WTC11 (cell line): ENCODE results near the gene UNC13D. TPM values are rescaled to one million over a fixed set of nuclear protein-coding genes. Genes with fewer than 3 reads are reported as not detected.

Experiments
- ATAC-seq: fragments of 200-7000 bp; cut with Tn5 transposase; 2 replicates; pipeline ENCODE4 v1.10.0; 2021; ENCODE audit warnings: mild to moderate bottlenecking, moderate library complexity
- CTCF ChIA-PET: fragments of 300-600 bp; sonication (Branson Sonifier 250); formaldehyde crosslinking; loops from one replicate; lab custom pipeline; 2021; ENCODE audit warnings: antibody characterized with exemption; lab: Charles Lee
- POLR2A ChIA-PET: fragments of 350-600 bp; sonication (Branson Sonifier 250); formaldehyde crosslinking; loops from one replicate; lab custom pipeline; 2021; ENCODE audit warnings: antibody characterized with exemption; lab: Charles Lee
- DNase-seq: peaks from one replicate; pipeline ENCODE4 v3.0.0; 2021; ENCODE audit warnings: low spot score
- H3K27ac Mint-ChIP-seq: 2 replicates; pipeline ENCODE4 v1.8.0; 2021; ENCODE audit warnings: mixed read lengths
- H3K27me3 Mint-ChIP-seq: 2 replicates; pipeline ENCODE4 v1.8.0; 2021; ENCODE audit warnings: low read depth, mild to moderate bottlenecking, moderate library complexity, mixed read lengths
- H3K36me3 Mint-ChIP-seq: 2 replicates; pipeline ENCODE4 v1.8.0; 2021; ENCODE audit warnings: mixed read lengths
- H3K4me1 Mint-ChIP-seq: 2 replicates; pipeline ENCODE4 v1.8.0; 2022; ENCODE audit warnings: mixed read lengths
- H3K4me3 Mint-ChIP-seq: 2 replicates; pipeline ENCODE4 v1.8.0; 2021; ENCODE audit warnings: mild to moderate bottlenecking, moderate library complexity, mixed read lengths
- H3K9me3 Mint-ChIP-seq: 2 replicates; pipeline ENCODE4 v1.8.0; 2021; ENCODE audit warnings: mixed read lengths
- AFF4 ChIP-seq: sonication (generic); formaldehyde crosslinking; IDR thresholded peaks from 2 replicates; pipeline ENCODE4 v1.8.1; 2023; ENCODE audit warnings: mild to moderate bottlenecking, missing genetic modification reagents, borderline replicate concordance
- CDX4 ChIP-seq: fragments of 250-450 bp; sonication (Bioruptor Pico); IDR thresholded peaks from 2 replicates; pipeline ENCODE4 v1.9.0; 2021; ENCODE audit warnings: moderate library complexity, mild to moderate bottlenecking, inconsistent platforms, borderline replicate concordance
- CREB1 ChIP-seq: sonication (generic); formaldehyde crosslinking; IDR thresholded peaks from 2 replicates; pipeline ENCODE4 v1.8.0; 2023; ENCODE audit warnings: mild to moderate bottlenecking, missing genetic modification reagents
- ETV6 ChIP-seq: sonication (generic); formaldehyde crosslinking; IDR thresholded peaks from 2 replicates; pipeline ENCODE4 v1.8.1; 2022; ENCODE audit warnings: mild to moderate bottlenecking, missing genetic modification reagents
- GRHL2 ChIP-seq: fragments of 250-450 bp; sonication (Bioruptor Pico); IDR thresholded peaks from 2 replicates; pipeline ENCODE4 v1.8.0; 2022; ENCODE audit warnings: mild to moderate bottlenecking, moderate library complexity; ENCODE audit not compliant: insufficient replicate concordance, severe bottlenecking
- HMGXB4 ChIP-seq: sonication (generic); formaldehyde crosslinking; IDR thresholded peaks from 2 replicates; pipeline ENCODE4 v1.8.1; 2023; ENCODE audit warnings: mild to moderate bottlenecking, moderate library complexity, missing genetic modification reagents
- IRF1 ChIP-seq: sonication (generic); formaldehyde crosslinking; IDR thresholded peaks from 2 replicates; pipeline ENCODE4 v1.8.0; 2023; ENCODE audit warnings: missing genetic modification reagents
- NFATC4 ChIP-seq: fragments of 250-450 bp; sonication (Bioruptor Pico); IDR thresholded peaks from 2 replicates; pipeline ENCODE4 v1.9.0; 2021; ENCODE audit warnings: mild to moderate bottlenecking
- NR3C1 ChIP-seq: sonication (generic); formaldehyde crosslinking; conservative IDR thresholded peaks from 2 replicates; pipeline ENCODE4 v1.8.1; 2023; ENCODE audit warnings: low read depth, mild to moderate bottlenecking, missing genetic modification reagents
- SOX15 ChIP-seq: fragments of 250-450 bp; sonication (Bioruptor Pico); IDR thresholded peaks from 2 replicates; pipeline ENCODE4 v1.9.0; 2021; ENCODE audit warnings: mild to moderate bottlenecking
- SP1 ChIP-seq: sonication (generic); formaldehyde crosslinking; conservative IDR thresholded peaks from 2 replicates; pipeline ENCODE4 v1.8.1; 2022; ENCODE audit warnings: missing genetic modification reagents
- TCF7 ChIP-seq: sonication (generic); formaldehyde crosslinking; IDR thresholded peaks from 2 replicates; pipeline ENCODE4 v1.8.0; 2022; ENCODE audit warnings: mild to moderate bottlenecking, low read depth, missing genetic modification reagents, moderate library complexity
- TEAD1 ChIP-seq: sonication (generic); formaldehyde crosslinking; IDR thresholded peaks from 2 replicates; pipeline ENCODE4 v1.8.0; 2022; ENCODE audit warnings: mild to moderate bottlenecking, missing genetic modification reagents
- ZBTB21 ChIP-seq: sonication (generic); formaldehyde crosslinking; IDR thresholded peaks from 2 replicates; pipeline ENCODE4 v1.8.1; 2023; ENCODE audit warnings: mild to moderate bottlenecking, missing genetic modification reagents, borderline replicate concordance
- ZBTB43 ChIP-seq: sonication (generic); formaldehyde crosslinking; IDR thresholded peaks from 2 replicates; pipeline ENCODE4 v1.8.1; 2023; ENCODE audit warnings: mild to moderate bottlenecking, missing genetic modification reagents
- ZNF138 ChIP-seq: sonication (generic); formaldehyde crosslinking; conservative IDR thresholded peaks from 2 replicates; pipeline ENCODE4 v1.8.1; 2022; ENCODE audit warnings: mild to moderate bottlenecking, moderate library complexity, missing genetic modification reagents
- ZNF396 ChIP-seq: fragments of 250-450 bp; sonication (Bioruptor Pico); IDR thresholded peaks from 2 replicates; pipeline ENCODE4 v1.8.0; 2021; ENCODE audit warnings: mild to moderate bottlenecking, moderate library complexity, borderline replicate concordance
- total RNA-seq: library from RNA; stranded (reverse); gene quantifications from 3 replicates; pipeline ENCODE4 v1.2.3, GENCODE V29; 2021

The UNC13D gene
- total RNA-seq, 1 experiment from 2014 or later = 13.1 TPM

- no peak for TF ChIP-seq ZNF138 (CRISPR knock-in tag)
- TF ChIP-seq SP1 (CRISPR knock-in tag) = no peak
Measured at GRCh38 chr17:75885431-75885830, 41.2 kb upstream of the UNC13D start (continued).

GRCh38 chr17:75881678-75882454 lies 37.7 kb upstream of the UNC13D start:
- Mint-ChIP-seq H3K27ac (no peak overlapping the region), H3K36me3 (no peaks in the 10 kb centered on the region), H3K4me1 (peaks cover 6% of the 10 kb centered on the region), H3K27me3 (peaks cover 33% of the 10 kb centered on the region), H3K9me3 (no peaks in the 10 kb centered on the region), H3K4me3 (no peak overlapping the region)
- TF ChIP-seq HMGXB4 (CRISPR knock-in tag) (no peak), CREB1 (CRISPR knock-in tag) (no peak), ZBTB43 (no peak)
- POLR2A ChIA-PET = no interaction called here
- DNase-seq (no peak), ATAC-seq (no peak)
- CTCF ChIA-PET = interaction anchor here (0.7 to 5.0 kb wide), 6 partner anchors 12 to 603 kb away, joined by 3 to 42 read pairs (median 4); partner anchors contain the start of gene MRPL38

GRCh38 chr17:75880266-75880665 lies 36.1 kb upstream of the UNC13D start:
- Mint-ChIP-seq H3K9me3 (no peaks in the 10 kb centered on the region), H3K4me3 (no peak overlapping the region), H3K36me3 (no peaks in the 10 kb centered on the region), H3K4me1 (peaks cover 17% of the 10 kb centered on the region), H3K27me3 (peaks cover 39% of the 10 kb centered on the region), H3K27ac (no peak overlapping the region)
- DNase-seq (no peak), ATAC-seq (no peak)
- CTCF ChIA-PET = interaction anchor here (1.5 to 6.1 kb wide), 4 partner anchors 15 to 120 kb away, joined by 3 to 71 read pairs (median 36); partner anchors contain the start of genes CDK3, TRIM65 and WBP2
- TF ChIP-seq ZNF396 (CRISPR knock-in tag) (no peak), SOX15 (CRISPR knock-in tag) (no peak), TCF7 (CRISPR knock-in tag) (no peak), TEAD1 (CRISPR knock-in tag) (no peak), NFATC4 (CRISPR knock-in tag) (no peak), ZBTB21 (CRISPR knock-in tag) (no peak), ZBTB43 (no peak), IRF1 (CRISPR knock-in tag) (no peak)
- POLR2A ChIA-PET = no interaction called here

- DNase-seq (peak; percentile 53), ATAC-seq (peak; percentile 9)
- Mint-ChIP-seq H3K36me3 (no peaks in the 10 kb centered on the region), H3K27ac (no peak within 1 kb of the TSS), H3K4me3 (peak within 1 kb of the TSS; percentile 77), H3K27me3 (peaks cover 39% of the 10 kb centered on the region), H3K4me1 (peaks cover 17% of the 10 kb centered on the region), H3K9me3 (no peaks in the 10 kb centered on the region)
- ChIA-PET CTCF (interaction anchor here (0.5 to 6.1 kb wide), 29 partner anchors 9 to 706 kb away, joined by 3 to 71 read pairs (median 3); partner anchors contain the start of genes CDK3, GALK1, MRPL38 and TMEM94), POLR2A (interaction anchor here (0.6 to 3.5 kb wide), 4 partner anchors 12 to 366 kb away, joined by 3 to 16 read pairs (median 4); partner anchors contain the start of genes TRIM65 and WBP2)
- TF ChIP-seq TEAD1 (CRISPR knock-in tag) = no peak
- no peak for TF ChIP-seq GRHL2 (CRISPR knock-in tag)
- TF ChIP-seq NR3C1 (CRISPR knock-in tag) = no peak
- TF ChIP-seq SP1 (CRISPR knock-in tag) = no peak
- no peak for TF ChIP-seq CDX4
- TF ChIP-seq AFF4 (CRISPR knock-in tag) = no peak
- no peak for TF ChIP-seq ETV6 (CRISPR knock-in tag)
Measured at GRCh38 chr17:75878174-75878998, 34.2 kb upstream of the UNC13D start, which contains the start of gene TRIM47. Gene TRIM47, minus strand, starts transcription at chr17:75878581. Its CDS starts 33 bp downstream, at chr17:75878548.
